ENCODE results near the gene TMEM30B.
"Not testable (repeated sequence)": the region's sequence is repeated elsewhere in the genome, so short reads cannot be mapped to it uniquely, and the experiment has no call there.

Gene TMEM30B

DNA sequence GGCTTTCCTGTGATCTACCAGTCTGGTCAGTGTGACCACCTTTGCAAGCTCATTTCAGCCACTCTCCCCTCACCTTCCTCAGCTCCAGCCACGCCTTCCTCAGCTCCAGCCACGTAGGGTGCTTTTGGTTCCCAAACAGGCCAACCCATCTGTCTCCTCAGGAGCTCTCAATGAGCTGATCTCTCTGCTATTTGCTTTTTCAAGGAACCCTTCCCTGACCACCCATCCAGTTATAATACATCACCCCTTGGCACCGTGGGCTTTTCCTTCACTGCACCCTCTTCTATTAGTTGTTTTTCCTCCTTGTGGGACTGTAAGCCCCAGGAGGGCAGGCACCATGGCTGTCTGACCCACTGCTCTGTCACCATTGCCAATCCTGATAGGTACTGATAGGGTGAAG, 37.9 kb upstream of the TMEM30B start:
- Mint-ChIP-seq H3K36me3 (no peaks in the 10 kb centered on the region), H3K9me3 (peaks cover 6% of the 10 kb centered on the region), H3K4me3 (no peak overlapping the region), H3K27me3 (peaks cover 19% of the 10 kb centered on the region), H3K4me1 (peaks cover 11% of the 10 kb centered on the region), H3K27ac (no peak overlapping the region)
- no peak for ATAC-seq

DNA sequence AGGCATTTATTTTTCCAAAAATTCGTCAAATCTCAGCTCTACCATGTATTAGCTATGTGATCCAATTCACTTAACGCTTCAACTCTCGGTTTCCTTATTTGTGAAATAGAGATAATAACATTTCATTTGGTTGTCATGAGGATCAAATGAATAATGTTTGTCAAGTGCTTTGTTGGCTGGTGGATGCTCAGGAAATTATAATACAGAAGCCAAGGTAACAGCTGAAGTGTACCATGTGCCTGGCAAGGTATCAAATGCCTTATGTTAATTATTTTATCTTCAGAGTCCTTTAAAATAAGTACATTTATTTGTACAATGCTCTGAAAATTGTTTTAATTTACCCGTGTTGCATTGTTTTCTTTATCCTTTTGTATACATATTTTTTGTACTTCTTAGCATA, 34.2 kb upstream of the TMEM30B start:
- Mint-ChIP-seq H3K9me3 (peaks cover 10% of the 10 kb centered on the region), H3K36me3 (peaks cover 5% of the 10 kb centered on the region), H3K27ac (no peak overlapping the region), H3K4me1 (no peaks in the 10 kb centered on the region), H3K27me3 (no peaks in the 10 kb centered on the region), H3K4me3 (no peak overlapping the region)
- ATAC-seq = no peak

DNA sequence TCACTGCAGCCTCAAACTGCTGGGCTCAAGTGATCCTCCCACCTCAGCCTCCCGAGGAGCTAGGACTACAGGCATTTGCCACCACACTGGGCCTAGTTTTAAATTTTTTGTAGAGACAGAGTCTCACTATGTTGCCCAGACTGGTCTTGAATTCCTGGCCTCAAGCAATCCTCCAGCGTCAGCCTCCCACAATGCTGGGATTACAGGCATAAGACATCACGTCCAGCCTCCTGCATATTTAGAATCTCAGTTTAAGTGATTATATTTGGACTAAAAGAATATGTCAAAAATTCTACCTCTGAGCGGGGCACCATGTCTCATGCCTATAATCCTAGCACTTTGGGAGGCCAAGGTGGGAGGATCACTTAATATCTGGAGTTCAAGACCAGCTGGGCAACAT, 27.6 kb upstream of the TMEM30B start:
- not testable (repeated sequence) for H3K27ac Mint-ChIP-seq, H3K4me3 Mint-ChIP-seq, H3K4me1 Mint-ChIP-seq, ATAC-seq, H3K9me3 Mint-ChIP-seq, H3K36me3 Mint-ChIP-seq
- peaks cover 12% of the 10 kb centered on the region for H3K27me3 Mint-ChIP-seq

DNA sequence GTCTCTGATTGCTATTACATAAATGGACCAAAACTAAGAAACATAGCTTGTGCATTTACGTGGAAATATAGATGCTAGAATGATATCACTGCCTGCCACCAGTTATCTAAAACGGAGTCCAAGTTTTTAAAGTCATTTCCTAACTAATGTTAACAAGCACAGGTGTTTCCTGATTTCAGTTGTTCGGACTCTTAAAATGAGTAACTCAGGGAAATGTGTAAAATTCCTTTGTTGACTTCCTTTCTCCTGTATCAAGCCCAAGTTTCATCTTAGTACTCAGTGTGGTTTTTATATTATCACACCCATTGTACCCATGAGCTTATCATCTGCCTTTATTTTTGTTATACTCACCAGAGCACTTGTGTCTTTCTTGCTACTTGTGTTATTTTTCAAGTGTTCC, 27.1 kb upstream of the TMEM30B start:
- Mint-ChIP-seq H3K9me3 (peaks cover 7% of the 10 kb centered on the region), H3K4me1 (no peaks in the 10 kb centered on the region)

DNA sequence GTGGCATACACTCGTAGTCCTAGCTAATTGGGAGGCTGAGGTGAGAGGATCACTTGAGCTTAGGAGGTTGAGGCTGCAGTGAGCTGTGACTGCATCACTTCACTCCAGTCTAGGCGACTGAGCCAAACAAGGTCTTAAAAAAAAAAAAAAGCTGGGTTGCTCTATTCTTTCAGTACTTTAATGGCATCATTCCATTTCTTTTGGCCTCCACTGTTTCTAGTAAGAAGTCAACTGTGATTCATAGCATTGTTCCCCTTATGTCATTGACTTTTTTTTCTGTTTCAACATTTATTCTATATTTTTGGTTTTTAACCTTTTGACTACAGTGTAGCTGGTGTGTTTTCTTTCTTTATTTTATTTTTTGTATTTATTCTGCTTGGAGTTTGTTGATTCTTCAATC, 23.6 kb upstream of the TMEM30B start:
- Mint-ChIP-seq H3K36me3 (no peaks in the 10 kb centered on the region), H3K9me3 (no peaks in the 10 kb centered on the region), H3K27ac (no peak overlapping the region), H3K4me3 (no peak overlapping the region), H3K27me3 (peaks cover 12% of the 10 kb centered on the region), H3K4me1 (no peaks in the 10 kb centered on the region)
- ATAC-seq = no peak

More for the DNA sequence above, 27.1 kb upstream of the TMEM30B start:
- ATAC-seq = no peak
- H3K27ac Mint-ChIP-seq = no peak overlapping the region
- H3K27me3 Mint-ChIP-seq = peaks cover 12% of the 10 kb centered on the region
- peaks cover 5% of the 10 kb centered on the region for H3K36me3 Mint-ChIP-seq
- H3K4me3 Mint-ChIP-seq = no peak overlapping the region

DNA sequence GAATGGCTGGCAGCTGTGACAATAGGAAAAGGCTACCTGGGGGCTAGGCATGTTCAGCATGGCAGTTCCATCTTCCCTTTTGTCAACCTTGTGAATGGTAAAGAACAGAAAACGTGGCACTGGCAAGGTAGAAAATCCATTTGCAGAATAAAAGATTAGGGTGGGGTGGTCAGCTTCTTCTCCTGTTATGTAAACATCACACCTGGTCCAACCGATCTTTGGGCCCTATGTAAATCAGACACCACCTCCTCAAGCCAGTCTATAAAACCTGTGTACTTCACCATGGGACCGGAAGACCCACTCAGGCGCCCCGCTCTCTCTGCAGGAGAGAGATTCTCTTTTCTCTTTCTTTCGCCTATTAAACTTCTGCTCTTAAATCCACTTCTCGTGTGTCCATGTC, 19.6 kb upstream of the TMEM30B start:
- Mint-ChIP-seq H3K36me3 (no peaks in the 10 kb centered on the region), H3K4me1 (no peaks in the 10 kb centered on the region), H3K27ac (no peak overlapping the region), H3K4me3 (no peak overlapping the region), H3K27me3 (peaks cover 6% of the 10 kb centered on the region), H3K9me3 (no peaks in the 10 kb centered on the region)
- ATAC-seq = no peak

DNA sequence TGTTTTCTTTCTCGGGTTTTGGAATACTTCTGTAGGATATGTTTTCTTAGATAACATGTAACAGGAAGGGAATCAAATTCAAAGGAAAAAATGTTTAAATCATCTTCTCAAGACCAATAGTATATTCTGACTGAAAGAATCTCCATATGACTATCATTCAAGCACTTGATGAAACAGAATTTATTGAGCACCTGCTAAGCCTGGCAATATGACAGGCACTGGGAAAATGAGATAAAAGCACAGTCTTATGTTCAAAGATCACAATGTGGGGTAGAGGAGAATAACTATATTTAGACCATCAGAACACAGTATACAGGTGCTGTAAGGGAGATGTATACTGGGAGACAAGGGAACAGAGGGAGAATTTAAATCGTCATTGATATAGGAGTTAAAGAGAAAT, 19.1 kb upstream of the TMEM30B start:
- H3K4me1 Mint-ChIP-seq = no peaks in the 10 kb centered on the region
- H3K27me3 Mint-ChIP-seq = peaks cover under 1% of the 10 kb centered on the region
- no peak overlapping the region for H3K27ac Mint-ChIP-seq
- no peaks in the 10 kb centered on the region for H3K9me3 Mint-ChIP-seq
- H3K4me3 Mint-ChIP-seq = no peak overlapping the region
- ATAC-seq = no peak
- no peaks in the 10 kb centered on the region for H3K36me3 Mint-ChIP-seq

DNA sequence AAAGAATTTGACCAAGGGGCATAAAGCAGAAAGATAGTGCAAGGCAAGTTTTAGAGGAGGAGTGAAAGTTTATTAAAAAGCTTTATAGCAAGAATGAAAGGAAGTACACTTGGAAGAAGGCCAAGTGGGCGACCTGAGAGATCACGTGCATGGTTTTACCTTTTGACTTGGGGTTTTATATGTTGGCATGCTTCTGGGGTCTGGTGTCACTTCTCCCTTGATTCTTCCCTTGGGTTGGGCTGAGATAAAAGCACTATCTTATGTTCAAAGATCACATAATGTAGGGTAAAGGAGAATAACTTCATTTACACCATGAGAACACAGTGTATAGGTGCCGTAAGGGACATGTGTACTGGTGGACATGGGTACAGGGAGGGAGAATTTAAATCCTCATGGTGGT, 17.7 kb upstream of the TMEM30B start:
- ATAC-seq = no peak
- Mint-ChIP-seq H3K36me3 (no peaks in the 10 kb centered on the region), H3K27ac (no peak overlapping the region), H3K9me3 (no peaks in the 10 kb centered on the region), H3K4me1 (no peaks in the 10 kb centered on the region), H3K27me3 (no peaks in the 10 kb centered on the region), H3K4me3 (no peak overlapping the region)

DNA sequence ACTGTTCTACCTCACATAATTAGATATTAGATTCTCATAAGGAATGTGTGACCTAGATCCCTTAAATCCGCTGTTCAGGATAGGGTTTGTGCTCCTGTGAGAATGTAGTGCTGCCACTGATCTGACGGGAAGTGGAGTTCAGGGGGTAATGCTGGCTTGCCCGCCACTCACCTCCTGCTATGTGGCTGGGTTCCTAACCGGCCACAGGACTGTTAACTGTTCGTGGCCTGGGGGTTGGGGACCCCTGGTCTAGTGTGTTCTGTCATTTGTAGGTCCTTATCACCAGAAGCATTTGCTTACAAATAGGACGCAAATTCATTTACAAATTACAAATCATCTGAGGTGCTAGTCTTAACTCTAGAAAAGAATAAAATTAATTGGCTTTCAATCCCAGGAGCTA, 16.4 kb upstream of the TMEM30B start:
- Mint-ChIP-seq H3K4me1 (no peaks in the 10 kb centered on the region), H3K4me3 (no peak overlapping the region), H3K27me3 (no peaks in the 10 kb centered on the region), H3K36me3 (no peaks in the 10 kb centered on the region), H3K9me3 (no peaks in the 10 kb centered on the region), H3K27ac (no peak overlapping the region)
- no peak for ATAC-seq

DNA sequence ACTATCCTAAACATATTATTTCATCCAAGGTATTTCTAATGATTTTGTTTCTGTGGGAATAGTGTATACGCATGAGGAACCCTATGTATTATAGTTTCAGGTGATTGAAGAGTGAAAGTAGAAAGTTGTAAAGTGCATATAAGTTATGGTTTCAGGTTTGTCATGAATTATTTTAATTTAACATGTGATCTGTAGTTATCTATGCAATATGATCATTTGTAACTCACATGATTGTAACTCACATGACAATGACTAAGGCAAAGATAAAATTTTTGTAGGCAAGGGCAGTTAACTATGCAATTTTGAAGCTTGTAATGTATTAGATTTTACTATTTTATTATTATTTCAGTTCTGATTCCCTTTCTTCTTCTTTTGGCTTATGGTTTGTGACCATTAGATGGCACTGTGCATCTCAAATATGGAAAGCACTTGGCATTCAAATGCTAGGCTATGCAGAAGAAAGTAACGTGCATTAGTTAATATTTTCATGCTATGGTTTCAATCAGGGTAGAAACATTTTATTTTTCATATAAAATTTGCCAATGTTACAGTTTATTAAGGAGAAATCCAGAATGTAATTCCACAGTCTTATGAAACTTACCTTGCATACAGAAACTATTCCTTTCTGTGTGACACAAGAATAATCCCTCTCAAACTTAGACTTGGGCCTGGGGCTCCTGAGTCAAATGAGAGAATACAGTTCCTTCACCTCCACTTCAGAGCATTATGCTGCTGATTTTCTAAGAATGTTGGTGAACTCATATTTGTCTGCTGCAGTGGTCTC, 15.8 kb upstream of the TMEM30B start:
- Mint-ChIP-seq H3K27me3 (no peaks in the 10 kb centered on the region), H3K4me3 (no peak overlapping the region), H3K36me3 (no peaks in the 10 kb centered on the region), H3K4me1 (no peaks in the 10 kb centered on the region), H3K27ac (no peak overlapping the region), H3K9me3 (no peaks in the 10 kb centered on the region)
- ATAC-seq = no peak

DNA sequence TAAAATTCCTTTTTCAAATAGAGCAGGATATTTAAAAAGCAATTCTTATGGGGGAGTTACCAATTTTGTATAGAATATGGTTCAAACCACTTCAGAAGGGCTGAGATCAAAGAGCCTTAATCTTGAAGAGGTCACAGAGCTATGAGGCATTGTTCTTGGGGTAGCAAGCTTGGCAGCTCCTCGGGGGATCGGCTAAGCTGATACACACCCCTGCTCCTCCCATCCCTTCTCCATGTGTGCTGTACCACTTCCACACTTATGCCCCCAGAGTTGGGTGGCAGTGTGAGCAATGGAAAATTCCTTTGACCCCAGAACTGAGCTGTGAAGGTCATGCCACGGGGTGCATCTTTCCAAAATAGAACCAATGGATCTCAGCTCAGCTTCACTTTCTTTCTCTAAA, 15.0 kb upstream of the TMEM30B start:
- no peaks in the 10 kb centered on the region for H3K4me1 Mint-ChIP-seq
- no peaks in the 10 kb centered on the region for H3K27me3 Mint-ChIP-seq
- no peak overlapping the region for H3K27ac Mint-ChIP-seq
- no peaks in the 10 kb centered on the region for H3K9me3 Mint-ChIP-seq
- H3K4me3 Mint-ChIP-seq = no peak overlapping the region
- H3K36me3 Mint-ChIP-seq = no peaks in the 10 kb centered on the region
- no peak for ATAC-seq

DNA sequence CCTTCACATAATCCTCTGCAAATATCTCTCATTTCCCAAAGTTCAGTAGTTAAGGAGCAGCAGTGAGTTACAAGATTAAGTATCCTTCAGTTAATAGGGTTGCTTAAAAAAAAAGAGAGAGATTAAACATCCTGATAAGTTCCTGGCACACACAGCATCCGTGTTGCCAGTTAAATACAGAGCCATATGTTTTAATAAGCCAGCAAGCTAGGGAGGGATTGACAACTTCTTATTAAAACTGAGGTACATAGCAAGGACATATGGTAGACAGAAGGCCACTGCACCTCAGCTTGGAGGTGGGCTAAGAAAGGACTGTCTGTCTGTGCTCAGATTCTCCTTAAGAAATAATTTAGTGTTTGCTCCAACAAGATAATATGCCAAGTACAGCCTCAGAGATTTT, 9.6 kb upstream of the TMEM30B start:
- Mint-ChIP-seq H3K4me1 (no peaks in the 10 kb centered on the region), H3K4me3 (no peak overlapping the region), H3K27me3 (peaks cover 23% of the 10 kb centered on the region), H3K9me3 (no peaks in the 10 kb centered on the region), H3K36me3 (no peaks in the 10 kb centered on the region), H3K27ac (no peak overlapping the region)
- ATAC-seq = no peak

DNA sequence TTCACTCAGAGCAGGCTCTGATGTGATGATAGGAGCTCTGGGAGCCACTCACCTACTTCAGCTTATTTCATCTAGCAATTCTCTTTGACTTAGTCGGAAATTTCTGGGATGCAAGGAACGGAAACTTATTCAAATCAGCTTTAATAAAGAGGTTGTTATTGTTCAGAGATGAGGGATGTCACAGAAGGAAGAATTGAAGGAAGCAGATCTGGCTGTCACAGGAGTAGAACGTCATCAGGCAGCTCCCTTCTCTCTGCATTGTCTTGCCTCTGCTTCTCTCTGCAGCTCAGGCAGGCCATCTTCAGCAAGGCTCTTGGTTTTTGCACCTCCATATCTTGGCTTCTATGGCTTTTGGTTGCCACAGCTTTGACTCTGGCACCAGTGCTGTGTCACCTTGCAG, 7.6 kb upstream of the TMEM30B start:
- H3K4me3 Mint-ChIP-seq = no peak overlapping the region
- H3K9me3 Mint-ChIP-seq = no peaks in the 10 kb centered on the region
- no peak for ATAC-seq
- no peaks in the 10 kb centered on the region for H3K4me1 Mint-ChIP-seq
- no peak overlapping the region for H3K27ac Mint-ChIP-seq
- H3K27me3 Mint-ChIP-seq = peaks cover 36% of the 10 kb centered on the region
- H3K36me3 Mint-ChIP-seq = no peaks in the 10 kb centered on the region

DNA sequence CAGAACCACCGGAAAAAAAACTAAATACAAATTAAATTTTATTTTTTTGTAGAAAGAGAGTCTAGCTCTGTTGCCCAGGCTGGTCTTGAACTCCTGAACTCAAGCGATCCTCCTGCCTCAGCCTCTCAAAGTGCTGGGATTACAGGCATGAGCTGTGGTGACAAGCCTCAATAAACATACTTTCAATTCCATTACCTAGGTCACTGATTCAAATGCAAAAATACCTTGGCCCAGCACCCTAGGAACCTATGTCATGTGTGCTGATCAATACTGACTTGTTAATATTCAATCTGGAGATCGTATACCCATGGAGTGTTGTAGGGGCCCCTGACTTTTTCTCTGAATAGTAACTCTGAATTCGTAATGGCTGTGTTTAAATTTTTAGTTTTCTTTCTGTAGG, 7.1 kb upstream of the TMEM30B start:
- Mint-ChIP-seq H3K4me3 (no peak overlapping the region), H3K4me1 (no peaks in the 10 kb centered on the region), H3K9me3 (no peaks in the 10 kb centered on the region), H3K27ac (no peak overlapping the region), H3K36me3 (no peaks in the 10 kb centered on the region), H3K27me3 (peaks cover 41% of the 10 kb centered on the region)
- no peak for ATAC-seq

DNA sequence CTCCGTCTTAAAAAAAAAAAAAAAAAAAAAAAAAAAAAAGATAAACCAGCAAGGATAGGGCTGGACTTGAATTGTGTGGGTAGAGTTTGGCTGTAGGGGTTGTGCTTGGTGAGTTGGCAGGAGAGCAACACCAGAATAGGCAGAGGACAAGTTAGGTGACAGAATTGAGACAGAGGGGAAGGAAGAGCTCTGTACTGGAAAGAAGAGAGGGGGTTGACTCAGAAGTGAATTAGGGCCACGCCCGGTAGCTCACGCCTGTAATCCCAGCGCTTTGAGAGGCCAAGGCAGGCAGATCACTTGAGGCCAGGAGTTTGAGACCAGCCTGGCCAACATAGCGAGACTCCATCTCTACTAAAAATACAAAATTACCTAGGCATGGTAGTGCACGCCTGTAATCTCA, 6.1 kb upstream of the TMEM30B start:
- ATAC-seq = no peak
- no peaks in the 10 kb centered on the region for H3K9me3 Mint-ChIP-seq
- peaks cover 46% of the 10 kb centered on the region for H3K27me3 Mint-ChIP-seq
- no peaks in the 10 kb centered on the region for H3K36me3 Mint-ChIP-seq
- no peaks in the 10 kb centered on the region for H3K4me1 Mint-ChIP-seq
- H3K27ac Mint-ChIP-seq = no peak overlapping the region
- H3K4me3 Mint-ChIP-seq = no peak overlapping the region

DNA sequence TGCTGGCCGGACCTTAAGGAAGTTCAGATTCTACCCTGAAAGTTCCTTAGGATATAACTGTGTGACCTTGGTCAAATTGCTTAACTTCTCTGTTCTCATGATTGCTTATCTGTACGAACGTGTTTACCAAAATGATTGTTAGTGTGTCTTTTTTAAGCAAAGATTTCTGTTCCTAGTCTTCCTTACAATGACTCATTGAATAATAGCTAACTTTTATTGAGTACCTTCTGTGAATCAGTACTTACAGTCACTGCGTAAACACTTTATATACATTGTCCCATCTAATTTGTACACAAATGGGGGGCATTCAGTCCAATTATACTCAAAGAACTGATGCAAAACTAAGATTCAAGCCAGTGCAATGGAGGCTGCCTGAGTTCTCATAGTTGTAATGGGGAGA, 4.2 kb upstream of the TMEM30B start:
- Mint-ChIP-seq H3K27me3 (peaks cover 52% of the 10 kb centered on the region), H3K4me3 (no peak overlapping the region), H3K27ac (no peak overlapping the region), H3K36me3 (no peaks in the 10 kb centered on the region), H3K4me1 (peaks cover 4% of the 10 kb centered on the region), H3K9me3 (no peaks in the 10 kb centered on the region)
- no peak for ATAC-seq

DNA sequence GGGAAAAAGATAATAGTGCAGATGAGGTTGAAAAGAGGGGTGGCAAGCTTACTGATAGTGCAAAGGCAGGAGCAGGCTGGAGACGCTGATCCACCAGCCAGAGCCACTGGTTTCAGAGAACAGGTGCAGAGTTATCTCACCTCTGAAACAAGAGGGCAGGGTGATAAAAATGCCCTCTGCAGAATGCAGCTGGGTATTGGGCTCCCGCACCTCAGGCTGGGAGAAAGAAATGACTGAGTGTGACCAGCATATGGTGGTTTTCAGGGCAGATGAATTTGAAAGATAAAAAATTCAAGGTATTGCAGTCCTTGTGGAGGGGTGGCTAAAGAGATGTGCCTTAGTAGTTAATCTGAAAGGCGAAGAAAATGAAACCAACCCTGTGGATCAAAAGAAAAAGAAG, 2.9 kb upstream of the TMEM30B start:
- H3K27me3 Mint-ChIP-seq = peaks cover 52% of the 10 kb centered on the region
- no peaks in the 10 kb centered on the region for H3K9me3 Mint-ChIP-seq
- no peak overlapping the region for H3K4me3 Mint-ChIP-seq
- peaks cover 13% of the 10 kb centered on the region for H3K4me1 Mint-ChIP-seq
- no peak for ATAC-seq
- H3K36me3 Mint-ChIP-seq = no peaks in the 10 kb centered on the region
- H3K27ac Mint-ChIP-seq = no peak overlapping the region
